Activated naive CD8-positive, alpha-beta T cell treated with anti-CD3 and anti-CD28 coated beads, Interleukin-2, amount 50 U/mL, for 16 hours (primary cell): ENCODE measurements around the gene INCA1.

Source experiments
- DNase-seq: peaks from one replicate; pipeline ENCODE4 v3.0.0-alpha.2; 2020; ENCODE audit warnings: low read depth, low spot score

INCA1 gene

GRCh38 chr17:4948931-4949320 lies 48.4 kb downstream of the INCA1 start:
- no peak for DNase-seq

GRCh38 chr17:4948166-4948930 lies 49.0 kb downstream of the INCA1 start, which contains the start of gene PFN1:
TSS of gene PFN1 (minus strand) at chr17:4948530. CDS start at chr17:4948394, 136 bp downstream.
- DNase-seq, result peak; percentile 83

GRCh38 chr17:4947411-4948165 lies 49.7 kb downstream of the INCA1 start:
- no peak for DNase-seq

GRCh38 chr17:4947010-4947410 lies 50.3 kb downstream of the INCA1 start:
- no peak for DNase-seq

- no peak for DNase-seq
These were observed 50.9 kb downstream of the INCA1 start for GRCh38 chr17:4946312-4946976.

- DNase-seq, result no peak
These were observed 51.4 kb downstream of the INCA1 start for GRCh38 chr17:4945944-4946280.

GRCh38 chr17:4945176-4945943 lies 52.0 kb downstream of the INCA1 start:
- DNase-seq, result peak; percentile 73

GRCh38 chr17:4944554-4945175 lies 52.7 kb downstream of the INCA1 start:
- DNase-seq, result no peak

GRCh38 chr17:4944163-4944553 lies 53.2 kb downstream of the INCA1 start:
- no peak for DNase-seq

GRCh38 chr17:4942760-4943508 lies 54.4 kb downstream of the INCA1 start:
- no peak for DNase-seq

- DNase-seq, result no peak
These were observed 56.1 kb downstream of the INCA1 start for GRCh38 chr17:4941319-4941610.

- DNase-seq, result no peak
These were observed 56.6 kb downstream of the INCA1 start for GRCh38 chr17:4940555-4941318.

GRCh38 chr17:4939796-4940554 lies 57.3 kb downstream of the INCA1 start, which contains the start of the genes RNF167 and SLC25A11:
TSS of gene RNF167 (plus strand) at chr17:4940268. CDS start at chr17:4940910, 642 bp downstream.
TSS of gene SLC25A11 (minus strand) at chr17:4940046. CDS start at chr17:4939910, 136 bp downstream.
- DNase-seq, result peak; percentile 94

GRCh38 chr17:4939546-4939795 lies 57.9 kb downstream of the INCA1 start:
- no peak for DNase-seq

GRCh38 chr17:4938688-4939545 lies 58.4 kb downstream of the INCA1 start:
- DNase-seq, result no peak
